ENCODE measurements around the gene GIMAP5. TPM values are rescaled to one million over a fixed set of nuclear protein-coding genes. Genes with fewer than 3 reads are reported as not detected.

The GIMAP5 gene
- total RNA-seq, 2 experiments from 2014 or later = 45.9 to 48.3 TPM

GRCh38 chr7:150787321-150788281 lies 50.4 kb downstream of the GIMAP5 start:
- Mint-ChIP-seq H3K9me3 (no peaks in the 10 kb centered on the region), H3K4me1 (ENCODE audit: low read depth) (peaks cover 7% of the 10 kb centered on the region), H3K27me3 (peaks cover 2% of the 10 kb centered on the region), H3K36me3 (no peaks in the 10 kb centered on the region), H3K4me3 (no peak overlapping the region), H3K27ac (no peak overlapping the region)
- no peak for DNase-seq
- ChIA-PET POLR2A (no interaction called here), CTCF (interaction anchor here (1.2 kb wide), 1 partner anchor 91 kb away, joined by 3 read pairs; no protein-coding TSS in a partner anchor)
- intact Hi-C loops (cut with micrococcal nuclease) = no loop called here

- no peak for DNase-seq
- Mint-ChIP-seq H3K4me3 (no peak overlapping the region), H3K36me3 (no peaks in the 10 kb centered on the region), H3K27me3 (peaks cover 2% of the 10 kb centered on the region), H3K27ac (no peak overlapping the region), H3K4me1 (ENCODE audit: low read depth) (peaks cover 7% of the 10 kb centered on the region), H3K9me3 (no peaks in the 10 kb centered on the region)
- ChIA-PET CTCF (interaction anchor here (1.2 kb wide), 2 partner anchors 12 to 90 kb away, joined by 3 read pairs; no protein-coding TSS in a partner anchor), POLR2A (no interaction called here)
- intact Hi-C loops (cut with micrococcal nuclease) = no loop called here
Measured at GRCh38 chr7:150788474-150789269, 51.5 kb downstream of the GIMAP5 start.

DNA sequence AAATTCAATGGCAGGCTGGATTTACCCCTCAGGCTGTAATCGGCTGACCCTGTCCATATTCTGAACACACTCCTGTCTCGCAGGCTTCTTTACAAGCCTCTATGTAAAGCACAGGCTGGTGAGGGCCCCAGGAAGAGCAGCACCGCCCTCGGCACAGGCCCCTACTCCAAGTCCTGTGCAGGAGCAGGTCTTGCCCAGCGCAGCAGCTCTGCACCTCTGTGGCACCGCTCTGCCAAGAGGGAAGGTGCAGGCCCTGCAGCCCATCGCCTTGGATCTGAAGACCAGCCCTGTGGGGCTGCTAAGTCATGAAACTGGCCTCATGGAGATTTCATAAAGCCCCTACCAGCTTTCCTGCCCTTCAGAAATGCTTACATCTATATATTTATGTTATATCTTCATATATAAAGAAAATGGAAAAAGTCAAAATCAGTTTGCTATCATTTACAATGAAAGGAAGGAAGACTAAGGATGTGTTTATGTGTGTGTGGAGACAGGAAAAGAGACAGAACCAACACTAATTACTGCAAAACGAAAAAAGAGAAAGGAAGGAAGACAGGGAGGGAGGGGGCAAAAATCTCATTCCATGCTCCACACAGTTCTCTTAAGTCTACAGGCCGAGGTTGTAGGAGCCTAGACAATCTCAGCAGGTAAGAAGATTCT lies 53.3 kb downstream of the GIMAP5 start:
- Mint-ChIP-seq H3K4me3 (no peak overlapping the region), H3K27me3 (no peaks in the 10 kb centered on the region), H3K36me3 (no peaks in the 10 kb centered on the region), H3K4me1 (ENCODE audit: low read depth) (peaks cover 6% of the 10 kb centered on the region), H3K9me3 (no peaks in the 10 kb centered on the region), H3K27ac (no peak overlapping the region)
- DNase-seq = no peak
- POLR2A ChIA-PET = no interaction called here
- intact Hi-C loops (cut with micrococcal nuclease) = no loop called here
- CTCF ChIA-PET = interaction anchor here (0.8 to 1.1 kb wide), 2 partner anchors 12 to 195 kb away, joined by 3 to 4 read pairs; no protein-coding TSS in a partner anchor

DNA sequence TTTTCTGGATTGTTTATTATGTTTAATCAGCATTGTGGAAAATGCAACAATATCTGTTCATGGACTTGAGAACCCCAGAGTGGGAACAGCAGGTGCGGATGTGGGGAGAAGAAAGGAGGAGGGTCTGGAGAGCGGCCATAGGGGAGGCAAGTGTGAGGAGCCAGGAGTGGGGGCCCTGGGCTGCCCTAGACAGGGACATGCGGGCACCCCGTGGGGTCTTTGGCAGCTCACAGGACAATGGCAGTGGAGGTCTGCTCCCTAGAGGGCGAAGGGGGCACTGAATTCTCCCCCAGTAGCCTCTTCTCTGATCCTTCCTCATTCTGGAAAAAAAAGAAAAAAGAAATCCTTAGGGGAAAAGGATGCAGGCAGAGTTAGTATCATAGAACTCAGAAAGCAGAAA lies 54.1 kb downstream of the GIMAP5 start:
- Mint-ChIP-seq H3K4me3 (no peak overlapping the region), H3K36me3 (no peaks in the 10 kb centered on the region), H3K27ac (no peak overlapping the region), H3K9me3 (peaks cover 3% of the 10 kb centered on the region), H3K27me3 (peaks cover under 1% of the 10 kb centered on the region), H3K4me1 (ENCODE audit: low read depth) (no peaks in the 10 kb centered on the region)
- ChIA-PET CTCF (interaction anchor here (1.1 kb wide), 1 partner anchor 13 kb away, joined by 4 read pairs; no protein-coding TSS in a partner anchor), POLR2A (no interaction called here)
- no peak for DNase-seq
- intact Hi-C loops (cut with micrococcal nuclease) = no loop called here

DNA sequence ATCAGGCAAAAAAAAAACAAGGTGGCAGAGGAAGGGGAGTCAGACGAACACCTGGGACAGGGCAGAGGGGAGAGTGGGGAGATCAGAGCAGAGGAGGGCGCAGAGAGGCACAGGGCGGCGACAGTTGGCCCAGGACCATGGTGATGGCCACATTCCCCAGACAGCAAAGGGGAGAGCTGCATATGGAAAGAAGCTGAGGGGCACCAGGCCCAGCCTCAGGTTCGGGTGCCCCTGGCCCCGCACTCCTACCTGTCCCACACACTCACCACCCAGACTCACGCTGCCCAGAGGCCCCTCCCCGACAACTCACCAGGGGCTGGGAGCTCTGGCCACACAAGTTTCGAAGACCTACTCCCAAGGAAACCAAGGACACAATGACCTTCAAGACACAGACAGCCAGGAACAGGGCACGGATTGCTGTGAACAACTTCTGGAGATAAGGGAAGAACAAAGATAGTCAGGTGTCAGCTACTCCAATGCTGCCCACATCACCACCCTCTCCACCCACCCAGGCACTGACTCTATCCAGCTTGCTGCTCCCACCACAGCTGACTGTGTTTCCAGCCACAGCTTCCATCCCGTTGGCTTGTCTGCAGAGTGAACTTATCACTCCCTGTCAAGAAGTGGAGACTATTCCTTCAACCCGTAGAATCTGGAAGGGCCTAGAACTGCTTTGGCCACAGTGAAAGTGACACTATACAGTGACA lies 54.7 kb downstream of the GIMAP5 start:
- Mint-ChIP-seq H3K4me3 (no peak overlapping the region), H3K4me1 (ENCODE audit: low read depth) (no peaks in the 10 kb centered on the region), H3K9me3 (peaks cover 3% of the 10 kb centered on the region), H3K27me3 (peaks cover 2% of the 10 kb centered on the region), H3K36me3 (no peaks in the 10 kb centered on the region), H3K27ac (no peak overlapping the region)
- ChIA-PET POLR2A (no interaction called here), CTCF (no interaction called here)
- intact Hi-C loops (cut with micrococcal nuclease) = no loop called here
- no peak for DNase-seq

Other genes starting within 250 kb of the GIMAP5 start
- 10 to 100 TPM; 42.5 to 44.1 TPM for gene GIMAP7, start 222.5 kb upstream of the GIMAP5 start, total RNA-seq
- 100 to 1,000 TPM; 128 to 140 TPM for gene GIMAP4, start 170.0 kb upstream of the GIMAP5 start, total RNA-seq
- 10 to 100 TPM; 28.9 to 30.2 TPM for gene GIMAP6, start 105.0 kb upstream of the GIMAP5 start, total RNA-seq
- 10 to 100 TPM; 38.8 to 44.1 TPM for gene GIMAP2, start 51.7 kb upstream of the GIMAP5 start, total RNA-seq
- gene GIMAP1, start 20.8 kb upstream of the GIMAP5 start, total RNA-seq = 1 to 10 TPM; 6.0 to 6.2 TPM
- not detected for gene TMEM176B, start 62.9 kb downstream of the GIMAP5 start, total RNA-seq
- not detected for gene TMEM176A, start 63.4 kb downstream of the GIMAP5 start, total RNA-seq
- not detected for gene AOC1, start 115.1 kb downstream of the GIMAP5 start, total RNA-seq
- gene KCNH2, start 240.9 kb downstream of the GIMAP5 start, total RNA-seq = under 1 TPM; 0.34 to 0.45 TPM

Measured in activated CD4-positive, alpha-beta memory T cell treated with anti-CD3 and anti-CD28 coated beads for 36 hours (primary cell).